GM18868 (cell line): ENCODE data around the gene FBN1.

Experiments used
- ATAC-seq: cut with Tn5 transposase; IDR thresholded peaks from one replicate; pipeline ENCODE4 v1.9.1; 2021; ENCODE audit warnings: mild to moderate bottlenecking, moderate library complexity; ENCODE audit not compliant: unreplicated experiment

The FBN1 gene

GRCh38 chr15:48582452-48583247 lies 62.9 kb downstream of the FBN1 start:
- no peak for ATAC-seq

GRCh38 chr15:48581219-48581618 lies 64.3 kb downstream of the FBN1 start:
- no peak for ATAC-seq

DNA sequence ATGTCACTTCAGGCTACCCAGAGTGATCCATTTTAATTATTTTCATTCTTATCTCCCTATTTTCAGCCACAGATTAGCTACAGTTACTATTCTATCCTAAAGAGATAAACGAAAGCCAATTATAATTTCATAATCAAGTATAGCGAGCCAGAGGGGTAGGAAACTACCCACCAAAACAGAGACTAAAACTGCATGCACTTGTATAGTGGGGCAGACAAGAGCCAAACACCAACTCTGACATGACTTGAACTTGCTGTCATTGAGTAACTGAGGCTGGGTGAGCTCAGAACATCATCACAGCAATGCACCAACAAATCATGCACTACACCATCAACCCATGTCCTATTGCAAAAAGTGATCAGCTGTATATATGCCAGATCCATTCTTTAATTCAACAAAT lies 64.8 kb downstream of the FBN1 start:
- ATAC-seq, result no peak

- no peak for ATAC-seq
Observed at GRCh38 chr15:48579945-48580671, 65.4 kb downstream of the FBN1 start.

GRCh38 chr15:48578965-48579364 lies 66.5 kb downstream of the FBN1 start:
- no peak for ATAC-seq

GRCh38 chr15:48577469-48577868 lies 68.0 kb downstream of the FBN1 start:
- no peak for ATAC-seq

DNA sequence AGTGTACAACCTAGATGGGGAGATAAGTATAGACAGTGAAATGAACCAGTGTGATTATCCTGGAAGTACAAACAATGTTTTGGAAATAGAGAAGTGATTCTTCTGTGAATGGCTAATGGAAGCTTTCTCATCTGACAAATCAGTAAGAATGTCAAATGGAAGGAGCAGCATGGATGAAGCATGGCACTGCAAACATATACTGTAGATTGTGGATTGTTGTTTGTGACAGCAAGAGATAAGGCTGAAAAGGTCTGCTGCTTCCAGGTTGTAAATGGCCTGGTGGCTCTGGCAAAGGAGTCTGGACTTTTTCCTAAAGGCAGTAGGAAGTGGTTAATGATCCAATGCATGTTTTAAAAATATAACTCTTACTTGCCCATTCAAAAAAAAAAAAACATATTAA lies 71.3 kb downstream of the FBN1 start:
- ATAC-seq, result no peak

DNA sequence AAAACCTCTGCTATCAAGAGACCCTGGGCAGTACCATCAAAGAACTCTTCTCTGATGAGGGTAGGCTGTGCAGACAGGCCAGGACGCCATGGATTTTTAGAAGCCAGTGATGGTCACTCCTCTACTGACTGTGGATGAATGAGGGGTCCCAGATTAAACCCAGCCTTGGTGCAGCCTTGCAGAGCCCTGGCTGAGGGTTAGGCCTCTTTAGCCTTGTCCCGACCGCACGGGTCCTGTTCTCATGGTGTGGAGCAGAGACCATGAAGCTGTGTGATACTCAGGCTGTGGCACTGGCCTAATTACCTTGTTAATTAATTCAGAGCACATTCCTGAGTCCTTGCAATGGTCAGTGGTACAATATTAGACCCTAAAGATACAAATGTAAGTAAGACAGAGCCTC lies 71.7 kb downstream of the FBN1 start:
- no peak for ATAC-seq

GRCh38 chr15:48572823-48573222 lies 72.7 kb downstream of the FBN1 start:
- ATAC-seq, result no peak

- ATAC-seq, result no peak
Observed at GRCh38 chr15:48571510-48571909, 74.0 kb downstream of the FBN1 start.

- ATAC-seq, result no peak
Observed at GRCh38 chr15:48570822-48571221, 74.7 kb downstream of the FBN1 start.

DNA sequence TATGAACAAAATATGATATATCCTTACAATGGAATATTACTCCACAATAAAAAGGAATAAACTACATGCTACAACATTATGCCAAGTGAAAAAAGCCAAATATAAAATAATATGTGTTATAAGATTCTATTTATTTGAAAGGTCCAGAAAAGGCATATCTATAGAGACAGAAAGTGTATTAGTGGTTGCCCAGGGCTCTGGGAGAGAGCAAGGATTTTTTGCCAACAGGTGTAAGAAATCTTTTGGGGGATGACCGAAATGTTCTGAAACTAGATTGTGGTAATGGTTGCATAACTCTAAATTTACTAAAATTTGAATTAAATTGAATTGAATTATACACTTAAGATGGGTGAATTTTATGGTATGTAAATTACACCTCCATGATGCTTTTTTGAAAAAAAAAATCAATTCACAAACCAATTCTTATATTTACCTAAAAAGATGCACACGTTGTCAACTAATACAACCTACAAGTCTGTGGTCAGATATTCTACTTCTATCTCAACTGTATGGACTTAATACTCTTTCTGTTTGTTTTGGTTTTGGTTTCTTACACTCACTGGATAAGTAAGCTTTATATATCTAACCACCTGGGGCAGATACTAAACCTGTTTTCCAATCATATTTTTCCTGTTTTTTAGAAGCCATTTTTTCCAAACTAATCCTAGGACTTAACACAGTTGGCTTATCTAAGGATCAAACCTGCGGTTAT lies 75.8 kb downstream of the FBN1 start:
- ATAC-seq, result no peak

DNA sequence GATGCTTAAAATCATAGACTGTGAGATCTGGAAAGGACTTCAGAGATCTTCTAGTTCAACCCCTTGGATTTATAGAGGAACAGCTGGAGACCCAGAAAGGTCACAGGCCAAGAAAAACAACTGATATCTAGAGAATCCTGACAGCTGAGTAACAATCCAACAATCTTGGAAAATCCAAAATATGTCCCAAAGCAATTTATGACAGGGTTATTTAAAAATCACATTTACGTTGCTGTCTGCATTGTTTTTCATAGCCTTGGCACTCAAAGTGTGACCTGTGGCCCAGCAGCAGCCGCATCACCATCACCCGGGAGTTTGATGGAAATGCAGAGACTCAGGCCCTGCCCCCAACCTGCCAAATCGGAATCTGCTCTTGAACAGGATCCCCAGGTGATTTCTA lies 78.8 kb downstream of the FBN1 start:
- no peak for ATAC-seq

- no peak for ATAC-seq
Observed at GRCh38 chr15:48565560-48566482, 79.7 kb downstream of the FBN1 start.

- ATAC-seq, result no peak
Observed at GRCh38 chr15:48564690-48565089, 80.8 kb downstream of the FBN1 start.

DNA sequence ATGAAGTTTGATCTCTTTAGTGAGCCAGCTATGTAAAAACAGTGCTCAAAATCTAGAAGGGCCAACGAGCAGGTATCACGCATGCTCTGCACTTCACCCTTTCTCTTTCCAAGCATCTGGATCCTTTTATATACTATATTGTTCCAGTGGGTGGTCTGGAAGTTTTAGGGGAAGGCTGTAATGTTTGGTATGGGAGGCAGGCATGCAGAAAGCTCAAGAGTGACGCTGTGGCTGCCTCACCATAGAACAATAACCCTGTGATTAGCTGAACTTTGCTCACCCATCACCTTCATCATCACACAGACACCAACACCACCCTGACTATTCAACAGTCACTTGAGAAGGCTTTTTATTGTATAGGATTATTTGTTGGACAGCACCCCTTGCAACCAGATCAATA lies 81.6 kb downstream of the FBN1 start:
- no peak for ATAC-seq

DNA sequence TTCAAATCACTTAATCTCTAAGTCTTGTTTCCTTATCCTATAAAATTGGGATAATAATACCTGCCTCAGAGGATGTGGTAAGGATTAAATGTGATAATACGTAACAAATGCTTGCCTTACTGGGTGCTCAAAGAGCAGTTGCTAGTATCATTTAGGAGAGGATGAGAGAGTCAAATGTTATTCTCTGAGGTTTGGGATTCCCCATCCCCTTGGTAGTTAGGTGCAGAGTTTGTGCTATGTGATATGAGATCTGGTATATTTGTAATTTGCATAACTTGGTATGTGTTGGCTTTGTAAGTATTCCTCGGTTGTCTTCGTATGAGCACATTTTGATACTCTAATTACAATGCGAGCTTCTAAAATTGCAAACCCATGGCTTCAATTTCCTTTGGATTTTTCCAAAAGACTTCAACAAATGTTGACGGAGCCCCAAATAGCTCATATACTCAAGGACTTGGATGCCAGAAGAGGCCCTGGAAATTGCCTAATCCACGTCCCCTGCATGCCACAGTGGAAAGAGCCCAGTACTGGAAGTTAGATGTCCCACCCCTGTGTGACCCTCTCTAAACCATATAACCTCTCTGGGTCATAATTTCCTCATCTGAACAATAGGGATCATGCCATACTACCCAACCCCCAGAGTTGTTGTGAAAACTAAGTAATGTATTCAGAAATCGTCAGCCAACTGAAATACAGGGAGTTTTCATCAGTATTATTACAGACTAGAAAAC lies 85.0 kb downstream of the FBN1 start:
- ATAC-seq, result peak; percentile 74

DNA sequence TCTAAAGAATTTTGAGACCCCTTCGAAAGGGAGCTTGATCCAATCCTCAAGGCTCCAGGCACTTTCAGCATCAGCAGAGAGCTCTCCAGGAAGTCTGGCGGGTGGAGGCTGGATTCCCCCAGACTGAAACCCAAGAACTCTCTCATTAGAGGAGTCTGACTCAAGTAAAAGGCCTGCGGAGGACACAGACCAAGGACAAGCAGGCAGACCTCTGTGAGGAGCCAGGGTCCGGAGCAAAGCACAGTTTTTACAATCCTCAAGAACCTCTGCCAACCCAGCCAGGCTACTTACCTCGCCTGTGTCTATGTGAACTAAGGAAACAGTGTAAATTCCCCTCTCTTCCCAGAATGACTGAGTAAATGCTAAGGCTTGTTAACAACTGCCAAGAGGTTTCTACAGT lies 86.2 kb downstream of the FBN1 start:
- ATAC-seq, result no peak

GRCh38 chr15:48558226-48558625 lies 87.3 kb downstream of the FBN1 start:
- ATAC-seq, result no peak

- ATAC-seq, result no peak
Observed at GRCh38 chr15:48557335-48557734, 88.2 kb downstream of the FBN1 start.
